Endodermal cell (in vitro differentiated cells): Measurements from ENCODE around the gene PBXIP1. TPM values are rescaled to one million over a fixed set of nuclear protein-coding genes. Genes with fewer than 3 reads are reported as not detected.

Experiments used
- DNase-seq: peaks from one replicate; pipeline ENCODE4 v3.0.0-alpha.2; 2017
- H3K27ac ChIP-seq: 2 replicates; pipeline ENCODE4 v1.5.1; 2013; ENCODE audit warnings: mild to moderate bottlenecking, low read depth, low read length, moderate library complexity
- H3K27me3 ChIP-seq: 2 replicates; pipeline ENCODE4 v1.6.1; 2013; ENCODE audit warnings: mild to moderate bottlenecking, low read length, moderate library complexity; ENCODE audit not compliant: insufficient read depth, control insufficient read depth, poor library complexity, severe bottlenecking
- H3K36me3 ChIP-seq: 2 replicates; pipeline ENCODE4 v1.7.0; 2013; ENCODE audit warnings: mild to moderate bottlenecking, low read length, moderate library complexity; ENCODE audit not compliant: control insufficient read depth, insufficient read depth
- H3K4me1 ChIP-seq: one replicate; pipeline ENCODE4 v1.7.0; 2013; ENCODE audit warnings: low read length; ENCODE audit not compliant: control insufficient read depth, insufficient read depth
- H3K4me3 ChIP-seq: 2 replicates; pipeline ENCODE4 v1.5.1; 2013; ENCODE audit warnings: mild to moderate bottlenecking, low read length, moderate library complexity
- H3K9ac ChIP-seq: 2 replicates; pipeline ENCODE4 v1.6.1; 2013; ENCODE audit warnings: mild to moderate bottlenecking, low read length, moderate library complexity; ENCODE audit not compliant: poor library complexity, severe bottlenecking; ENCODE audit errors: extremely low read depth
- H3K9me3 ChIP-seq: 2 replicates; pipeline ENCODE4 v1.6.1; 2013; ENCODE audit warnings: mild to moderate bottlenecking, low read length, moderate library complexity; ENCODE audit not compliant: control insufficient read depth
- H3K27ac Mint-ChIP-seq: 2 replicates; pipeline ENCODE4 v1.8.0; 2020; ENCODE audit warnings: mixed read lengths
- H3K27me3 Mint-ChIP-seq: 2 replicates; pipeline ENCODE4 v1.8.0; 2021; ENCODE audit warnings: mild to moderate bottlenecking, mixed read lengths; ENCODE audit not compliant: insufficient read depth
- H3K36me3 Mint-ChIP-seq: 2 replicates; pipeline ENCODE4 v1.8.0; 2020; ENCODE audit warnings: low read depth, mixed read lengths
- H3K4me1 Mint-ChIP-seq: 2 replicates; pipeline ENCODE4 v1.8.0; 2020; ENCODE audit warnings: mixed read lengths
- H3K4me3 Mint-ChIP-seq: 2 replicates; pipeline ENCODE4 v1.8.0; 2020; ENCODE audit warnings: mild to moderate bottlenecking, moderate library complexity, mixed read lengths
- H3K9me3 Mint-ChIP-seq: 2 replicates; pipeline ENCODE4 v1.8.0; 2020; ENCODE audit warnings: mild to moderate bottlenecking, mixed read lengths
- CTCF ChIP-seq: fragments of 200-600 bp; sonication (generic); conservative IDR thresholded peaks from 2 replicates; pipeline ENCODE4 v1.5.0; 2021; ENCODE audit warnings: antibody characterized with exemption, mild to moderate bottlenecking
- WGBS, 2 experiments: methylation state at CpG; one replicate each; pipeline versions ENCODE4 v1.1.5 to v1.1.7; 2013; ENCODE audit warnings: missing lambda C conversion rate in 2 of 2, mixed read lengths in 1 of 2; ENCODE audit not compliant: insufficient coverage in 1 of 2, insufficient read length in 1 of 2; 5-methylcytosine and 5-hydroxymethylcytosine counted together
- total RNA-seq, 2 donors: library from RNA; stranded (reverse); fragmentation: NEBNext Ultra II Directional in 1 of 2; extraction: Animal tissue kit (Norgen Biotek cat#: 25700) in 1 of 2; gene quantifications; 2 replicates in 1 of 2; 3 replicates in 1 of 2; pipeline ENCODE4 v1.2.1, GENCODE V29; 2021

The PBXIP1 gene
- total RNA-seq, 2 donors from 2014 or later = 42.5 to 61.3 TPM

GRCh38 chr1:154974808-154975408 lies 19.0 kb upstream of the PBXIP1 start:
- TF ChIP-seq CTCF = no peak
- H3K36me3 Mint-ChIP-seq = peaks cover 16% of the 10 kb centered on the region
- Histone ChIP-seq H3K4me1 (peaks cover 6% of the 10 kb centered on the region), H3K9ac (peak overlapping the region; percentile 96), H3K27ac (peak overlapping the region; percentile 96), H3K27me3 (no peaks in the 10 kb centered on the region), H3K36me3 (peaks cover 23% of the 10 kb centered on the region), H3K4me3 (peak overlapping the region; percentile 99), H3K9me3 (no peaks in the 10 kb centered on the region)
- H3K27me3 Mint-ChIP-seq = no peaks in the 10 kb centered on the region
- no peaks in the 10 kb centered on the region for H3K9me3 Mint-ChIP-seq
- H3K4me1 Mint-ChIP-seq = peaks cover 22% of the 10 kb centered on the region
- H3K27ac Mint-ChIP-seq = no peak overlapping the region
- peak; percentile 98 for DNase-seq
- WGBS, 2 experiments = 0 to 1% methylated on average over 26 to 30 of the region's 30 CpGs
- H3K4me3 Mint-ChIP-seq = no peak overlapping the region

GRCh38 chr1:154974102-154974807 lies 18.4 kb upstream of the PBXIP1 start, which contains the start of gene CKS1B:
Gene CKS1B (plus strand): TSS chr1:154974681. CDS start chr1:154974746, 65 bp downstream.
- Mint-ChIP-seq H3K27me3 (no peaks in the 10 kb centered on the region), H3K9me3 (no peaks in the 10 kb centered on the region), H3K27ac (no peak within 1 kb of the TSS), H3K36me3 (peaks cover 11% of the 10 kb centered on the region), H3K4me3 (no peak within 1 kb of the TSS), H3K4me1 (peaks cover 28% of the 10 kb centered on the region)
- peak within 1 kb of the TSS; percentile 97 for H3K27ac ChIP-seq
- no peaks in the 10 kb centered on the region for H3K27me3 ChIP-seq
- H3K9me3 ChIP-seq = no peaks in the 10 kb centered on the region
- peak within 1 kb of the TSS; percentile 99 for H3K4me3 ChIP-seq
- H3K9ac ChIP-seq = peak within 1 kb of the TSS; percentile 96
- peaks cover 16% of the 10 kb centered on the region for H3K36me3 ChIP-seq
- peaks cover 6% of the 10 kb centered on the region for H3K4me1 ChIP-seq
- peak; percentile 98 for DNase-seq
- no peak for TF ChIP-seq CTCF
- WGBS, 2 experiments = 0% methylated on average over 38 to 47 of the region's 47 CpGs

- H3K9me3 Mint-ChIP-seq = no peaks in the 10 kb centered on the region
These were observed 17.6 kb upstream of the PBXIP1 start for GRCh38 chr1:154973344-154974101.

More at GRCh38 chr1:154973344-154974101, 17.6 kb upstream of the PBXIP1 start:
- Mint-ChIP-seq H3K27ac (no peak overlapping the region), H3K27me3 (no peaks in the 10 kb centered on the region), H3K4me3 (no peak overlapping the region), H3K4me1 (peaks cover 34% of the 10 kb centered on the region), H3K36me3 (peaks cover 12% of the 10 kb centered on the region)
- no peaks in the 10 kb centered on the region for H3K9me3 ChIP-seq
- WGBS, 2 experiments = 1 to 2% methylated on average over 17 to 34 of the region's 37 CpGs
- H3K27me3 ChIP-seq = no peaks in the 10 kb centered on the region
- peak overlapping the region; percentile 97 for H3K27ac ChIP-seq
- TF ChIP-seq CTCF = peak; percentile 43
- peak; percentile 99 for DNase-seq
- H3K36me3 ChIP-seq = peaks cover 14% of the 10 kb centered on the region
- H3K4me1 ChIP-seq = peaks cover 6% of the 10 kb centered on the region
- H3K9ac ChIP-seq = peak overlapping the region; percentile 96
- H3K4me3 ChIP-seq = peak overlapping the region; percentile 99
